T-helper 2 cell treated with Interferon-gamma antibody and Interleukin-4, amounts not matched to agents 5 μg/mL and 100 μg/mL, for 36 hours (primary cell): ENCODE results near the gene DDN.

ENCODE experiments used
- DNase-seq: peaks from one replicate; pipeline ENCODE4 v3.0.0; 2021; ENCODE audit warnings: low spot score
- H3K27ac Mint-ChIP-seq: one replicate; pipeline ENCODE4 v1.8.0; 2021; ENCODE audit warnings: mild to moderate bottlenecking, mixed read lengths
- H3K27me3 Mint-ChIP-seq: one replicate; pipeline ENCODE4 v1.8.0; 2021; ENCODE audit warnings: low read depth, mixed read lengths
- H3K36me3 Mint-ChIP-seq: one replicate; pipeline ENCODE4 v1.8.0; 2021; ENCODE audit warnings: low read depth, mixed read lengths
- H3K4me1 Mint-ChIP-seq: one replicate; pipeline ENCODE4 v1.8.0; 2021; ENCODE audit warnings: low read depth, mixed read lengths
- H3K4me3 Mint-ChIP-seq: one replicate; pipeline ENCODE4 v1.8.0; 2022; ENCODE audit warnings: mild to moderate bottlenecking, moderate library complexity, mixed read lengths
- H3K9me3 Mint-ChIP-seq: one replicate; pipeline ENCODE4 v1.8.0; 2021; ENCODE audit warnings: mixed read lengths

The DDN gene

GRCh38 chr12:49037111-49037946, 38.2 kb upstream of the DDN start:
- no peak overlapping the region for H3K27ac Mint-ChIP-seq
- H3K9me3 Mint-ChIP-seq = no peaks in the 10 kb centered on the region
- peaks cover 64% of the 10 kb centered on the region for H3K36me3 Mint-ChIP-seq
- no peak overlapping the region for H3K4me3 Mint-ChIP-seq
- H3K4me1 Mint-ChIP-seq = no peaks in the 10 kb centered on the region
- no peaks in the 10 kb centered on the region for H3K27me3 Mint-ChIP-seq
- DNase-seq = no peak

GRCh38 chr12:49036029-49036428, 36.9 kb upstream of the DDN start:
- no peak for DNase-seq
- Mint-ChIP-seq H3K4me1 (no peaks in the 10 kb centered on the region), H3K9me3 (no peaks in the 10 kb centered on the region), H3K36me3 (peaks cover 59% of the 10 kb centered on the region), H3K4me3 (no peak overlapping the region), H3K27me3 (no peaks in the 10 kb centered on the region), H3K27ac (no peak overlapping the region)

- H3K4me3 Mint-ChIP-seq = no peak overlapping the region
- peaks cover 54% of the 10 kb centered on the region for H3K36me3 Mint-ChIP-seq
- no peaks in the 10 kb centered on the region for H3K4me1 Mint-ChIP-seq
- H3K9me3 Mint-ChIP-seq = no peaks in the 10 kb centered on the region
- H3K27ac Mint-ChIP-seq = no peak overlapping the region
- H3K27me3 Mint-ChIP-seq = no peaks in the 10 kb centered on the region
- no peak for DNase-seq
Measured at GRCh38 chr12:49034286-49034622, 35.1 kb upstream of the DDN start.

GRCh38 chr12:49033611-49034285, 34.6 kb upstream of the DDN start:
- Mint-ChIP-seq H3K27me3 (no peaks in the 10 kb centered on the region), H3K4me3 (no peak overlapping the region), H3K36me3 (peaks cover 56% of the 10 kb centered on the region), H3K4me1 (no peaks in the 10 kb centered on the region), H3K27ac (no peak overlapping the region), H3K9me3 (no peaks in the 10 kb centered on the region)
- no peak for DNase-seq

GRCh38 chr12:49032679-49033447, 33.7 kb upstream of the DDN start:
- Mint-ChIP-seq H3K27ac (no peak overlapping the region), H3K36me3 (peaks cover 55% of the 10 kb centered on the region)

GRCh38 chr12:49032276-49032675, 33.1 kb upstream of the DDN start:
- peaks cover 57% of the 10 kb centered on the region for H3K36me3 Mint-ChIP-seq
- H3K9me3 Mint-ChIP-seq = no peaks in the 10 kb centered on the region
- DNase-seq = no peak
- no peaks in the 10 kb centered on the region for H3K4me1 Mint-ChIP-seq
- no peak overlapping the region for H3K4me3 Mint-ChIP-seq
- H3K27ac Mint-ChIP-seq = no peak overlapping the region
- no peaks in the 10 kb centered on the region for H3K27me3 Mint-ChIP-seq

More at GRCh38 chr12:49032679-49033447, 33.7 kb upstream of the DDN start:
- DNase-seq = no peak
- Mint-ChIP-seq H3K27me3 (no peaks in the 10 kb centered on the region), H3K9me3 (no peaks in the 10 kb centered on the region), H3K4me1 (no peaks in the 10 kb centered on the region), H3K4me3 (no peak overlapping the region)

- Mint-ChIP-seq H3K9me3 (no peaks in the 10 kb centered on the region), H3K27me3 (no peaks in the 10 kb centered on the region), H3K4me3 (no peak overlapping the region), H3K36me3 (peaks cover 53% of the 10 kb centered on the region), H3K27ac (no peak overlapping the region), H3K4me1 (no peaks in the 10 kb centered on the region)
- no peak for DNase-seq
Measured at GRCh38 chr12:49031573-49032161, 32.5 kb upstream of the DDN start.

- H3K9me3 Mint-ChIP-seq = no peaks in the 10 kb centered on the region
- no peak overlapping the region for H3K4me3 Mint-ChIP-seq
- H3K36me3 Mint-ChIP-seq = peaks cover 53% of the 10 kb centered on the region
- H3K4me1 Mint-ChIP-seq = no peaks in the 10 kb centered on the region
- DNase-seq = no peak
- H3K27me3 Mint-ChIP-seq = no peaks in the 10 kb centered on the region
- no peak overlapping the region for H3K27ac Mint-ChIP-seq
Measured at GRCh38 chr12:49030714-49031572, 31.8 kb upstream of the DDN start.

- Mint-ChIP-seq H3K27ac (peak overlapping the region; percentile 0), H3K4me3 (no peak overlapping the region), H3K9me3 (no peaks in the 10 kb centered on the region), H3K4me1 (no peaks in the 10 kb centered on the region), H3K27me3 (no peaks in the 10 kb centered on the region), H3K36me3 (peaks cover 51% of the 10 kb centered on the region)
- DNase-seq = no peak
Measured at GRCh38 chr12:49030119-49030518, 30.9 kb upstream of the DDN start.

GRCh38 chr12:49028666-49029275, 29.6 kb upstream of the DDN start:
- H3K4me1 Mint-ChIP-seq = no peaks in the 10 kb centered on the region
- no peak overlapping the region for H3K27ac Mint-ChIP-seq
- H3K4me3 Mint-ChIP-seq = no peak overlapping the region
- H3K27me3 Mint-ChIP-seq = no peaks in the 10 kb centered on the region
- H3K9me3 Mint-ChIP-seq = no peaks in the 10 kb centered on the region
- DNase-seq = no peak
- H3K36me3 Mint-ChIP-seq = peaks cover 44% of the 10 kb centered on the region

- no peak overlapping the region for H3K4me3 Mint-ChIP-seq
- no peak overlapping the region for H3K27ac Mint-ChIP-seq
- DNase-seq = no peak
- no peaks in the 10 kb centered on the region for H3K9me3 Mint-ChIP-seq
- no peaks in the 10 kb centered on the region for H3K27me3 Mint-ChIP-seq
- H3K36me3 Mint-ChIP-seq = peaks cover 43% of the 10 kb centered on the region
- no peaks in the 10 kb centered on the region for H3K4me1 Mint-ChIP-seq
Measured at GRCh38 chr12:49027846-49028555, 28.8 kb upstream of the DDN start.

GRCh38 chr12:49026678-49027480, 27.7 kb upstream of the DDN start:
- H3K4me1 Mint-ChIP-seq = no peaks in the 10 kb centered on the region
- no peaks in the 10 kb centered on the region for H3K9me3 Mint-ChIP-seq
- H3K4me3 Mint-ChIP-seq = no peak overlapping the region
- no peaks in the 10 kb centered on the region for H3K27me3 Mint-ChIP-seq
- H3K27ac Mint-ChIP-seq = no peak overlapping the region
- peaks cover 49% of the 10 kb centered on the region for H3K36me3 Mint-ChIP-seq
- no peak for DNase-seq
